Hepatocyte (in vitro differentiated cells): ENCODE data around the gene TP53I11.

Experiments
- EZH2 ChIP-seq: fragments of 200-600 bp; sonication (generic); IDR thresholded peaks from 2 replicates; pipeline ENCODE4 v1.6.1; 2016; ENCODE audit warnings: antibody characterized with exemption, mild to moderate bottlenecking, borderline replicate concordance
- EZH2phosphoT487 ChIP-seq: fragments of 200-600 bp; sonication (generic); IDR thresholded peaks from one replicate; pipeline ENCODE4 v1.6.1; 2018; ENCODE audit warnings: antibody characterized with exemption, mild to moderate bottlenecking, low read depth, moderate library complexity; ENCODE audit not compliant: unreplicated experiment, severe bottlenecking
- TF ChIP-seq, protein P1 (sequence below): fragments of 200-600 bp; sonication (generic); IDR thresholded peaks from 2 replicates; pipeline ENCODE4 v1.5.1; 2016; ENCODE audit warnings: antibody characterized with exemption, mild to moderate bottlenecking; ENCODE audit not compliant: poor library complexity

DNA sequence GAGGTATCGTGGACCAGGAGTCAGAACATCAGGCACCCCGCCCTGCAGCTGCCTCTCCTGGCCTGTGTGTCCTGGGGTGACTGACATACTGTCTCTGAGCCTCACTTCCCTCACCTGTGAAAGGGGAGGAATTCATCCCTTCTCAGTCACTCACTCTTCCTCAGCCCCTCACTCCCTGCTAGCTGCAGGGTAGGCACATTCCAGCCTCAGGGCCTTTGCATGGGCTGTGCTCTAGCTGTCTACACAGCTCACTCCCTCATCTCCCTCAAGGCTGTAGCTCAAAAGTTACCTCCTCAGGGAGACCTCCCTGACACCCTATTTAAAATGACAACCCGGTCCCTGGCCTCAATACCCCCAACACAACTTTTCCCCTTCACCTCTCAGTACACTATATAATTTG, 2.5 kb downstream of the TP53I11 start:
- TF ChIP-seq, protein P1, sequence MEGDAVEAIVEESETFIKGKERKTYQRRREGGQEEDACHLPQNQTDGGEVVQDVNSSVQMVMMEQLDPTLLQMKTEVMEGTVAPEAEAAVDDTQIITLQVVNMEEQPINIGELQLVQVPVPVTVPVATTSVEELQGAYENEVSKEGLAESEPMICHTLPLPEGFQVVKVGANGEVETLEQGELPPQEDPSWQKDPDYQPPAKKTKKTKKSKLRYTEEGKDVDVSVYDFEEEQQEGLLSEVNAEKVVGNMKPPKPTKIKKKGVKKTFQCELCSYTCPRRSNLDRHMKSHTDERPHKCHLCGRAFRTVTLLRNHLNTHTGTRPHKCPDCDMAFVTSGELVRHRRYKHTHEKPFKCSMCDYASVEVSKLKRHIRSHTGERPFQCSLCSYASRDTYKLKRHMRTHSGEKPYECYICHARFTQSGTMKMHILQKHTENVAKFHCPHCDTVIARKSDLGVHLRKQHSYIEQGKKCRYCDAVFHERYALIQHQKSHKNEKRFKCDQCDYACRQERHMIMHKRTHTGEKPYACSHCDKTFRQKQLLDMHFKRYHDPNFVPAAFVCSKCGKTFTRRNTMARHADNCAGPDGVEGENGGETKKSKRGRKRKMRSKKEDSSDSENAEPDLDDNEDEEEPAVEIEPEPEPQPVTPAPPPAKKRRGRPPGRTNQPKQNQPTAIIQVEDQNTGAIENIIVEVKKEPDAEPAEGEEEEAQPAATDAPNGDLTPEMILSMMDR = no peak
- no peak for TF ChIP-seq EZH2
- TF ChIP-seq EZH2phosphoT487 = no peak
